ACC112 (cell line): ENCODE measurements around the gene RPL10A.

Experiments
- H2AFZ ChIP-seq: fragments of 200-600 bp; sonication (generic); one replicate; pipeline ENCODE4 v1.6.0; 2017; ENCODE audit warnings: antibody characterized with exemption, low read length; ENCODE audit not compliant: unreplicated experiment
- H3K27ac ChIP-seq: fragments of 200-600 bp; sonication (generic); 2 replicates; pipeline ENCODE4 v1.5.1; 2014; ENCODE audit warnings: low read depth, mild to moderate bottlenecking, antibody characterized with exemption, low read length, moderate library complexity
- H3K27me3 ChIP-seq: fragments of 200-600 bp; sonication (generic); 2 replicates; pipeline ENCODE4 v1.6.1; 2014; ENCODE audit warnings: mild to moderate bottlenecking, antibody characterized with exemption, low read length, moderate library complexity, mixed read lengths; ENCODE audit not compliant: insufficient read depth
- H3K36me3 ChIP-seq: fragments of 200-600 bp; sonication (generic); 2 replicates; pipeline ENCODE4 v1.6.1; 2016; ENCODE audit warnings: mild to moderate bottlenecking, antibody characterized with exemption, low read length, moderate library complexity, mixed read lengths; ENCODE audit not compliant: insufficient read depth
- H3K4me1 ChIP-seq: fragments of 200-600 bp; sonication (generic); one replicate; pipeline ENCODE4 v1.6.1; 2016; ENCODE audit warnings: low read length, mixed read lengths; ENCODE audit not compliant: insufficient read depth, unreplicated experiment, control insufficient read depth
- H3K4me3 ChIP-seq: fragments of 200-600 bp; sonication (generic); 2 replicates; pipeline ENCODE4 v1.5.1; 2014; ENCODE audit warnings: mild to moderate bottlenecking, low read depth, low read length
- H3K79me2 ChIP-seq: fragments of 200-600 bp; sonication (generic); one replicate; pipeline ENCODE4 v1.6.0; 2016; ENCODE audit warnings: low read length; ENCODE audit not compliant: control insufficient read depth, unreplicated experiment, insufficient read depth

Gene RPL10A

DNA sequence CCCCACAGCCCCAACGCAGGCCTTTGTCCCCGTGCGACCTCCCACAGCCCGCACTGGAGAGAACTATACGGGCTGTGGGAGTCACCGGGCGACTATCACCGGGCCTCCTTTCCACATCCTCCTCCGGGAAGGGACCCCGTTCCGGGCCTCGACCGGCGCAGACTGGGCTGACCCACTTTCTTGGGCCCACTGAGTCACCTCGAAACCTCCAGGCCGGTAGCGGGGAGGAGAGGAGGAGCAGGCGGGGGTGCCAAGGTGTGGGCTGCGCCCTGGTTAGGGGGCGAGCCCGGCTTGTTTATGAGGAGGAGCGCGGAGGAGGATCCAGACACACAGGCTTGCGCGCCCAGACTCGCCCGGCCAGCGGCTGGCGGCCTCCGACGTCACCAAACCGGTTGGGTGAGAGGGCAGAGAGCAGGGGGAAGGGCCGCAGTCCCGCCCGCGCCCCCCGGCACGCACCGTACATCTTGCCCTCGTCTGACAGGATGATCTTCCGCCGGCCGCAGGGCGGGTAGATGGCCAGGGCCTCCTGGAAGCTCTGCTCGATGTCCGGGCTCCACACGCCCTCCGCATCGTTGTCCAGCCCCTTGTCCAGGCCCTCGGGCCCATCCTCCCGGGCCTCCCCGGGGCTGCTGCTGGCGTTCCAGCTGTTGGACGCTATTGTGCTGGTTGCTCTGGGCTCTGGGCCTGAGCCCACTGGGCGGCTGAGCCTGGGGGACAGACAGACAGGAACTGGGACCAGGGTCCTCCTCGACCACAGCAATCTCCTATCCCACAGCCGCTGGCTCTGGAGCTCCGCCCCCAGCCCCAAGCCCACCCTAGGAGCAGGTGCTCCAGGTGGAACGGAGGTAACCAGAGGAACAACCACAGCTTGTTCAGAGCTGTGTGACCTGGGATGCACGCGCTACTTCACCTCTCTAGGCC is 18.1 kb downstream of the RPL10A start:
- Histone ChIP-seq H3K36me3 (no peaks in the 10 kb centered on the region), H3K4me3 (peak overlapping the region; percentile 58), H2AFZ (peak overlapping the region; percentile 69), H3K79me2 (peaks cover 29% of the 10 kb centered on the region), H3K27ac (peak overlapping the region; percentile 76), H3K27me3 (no peaks in the 10 kb centered on the region), H3K4me1 (peaks cover 51% of the 10 kb centered on the region)

DNA sequence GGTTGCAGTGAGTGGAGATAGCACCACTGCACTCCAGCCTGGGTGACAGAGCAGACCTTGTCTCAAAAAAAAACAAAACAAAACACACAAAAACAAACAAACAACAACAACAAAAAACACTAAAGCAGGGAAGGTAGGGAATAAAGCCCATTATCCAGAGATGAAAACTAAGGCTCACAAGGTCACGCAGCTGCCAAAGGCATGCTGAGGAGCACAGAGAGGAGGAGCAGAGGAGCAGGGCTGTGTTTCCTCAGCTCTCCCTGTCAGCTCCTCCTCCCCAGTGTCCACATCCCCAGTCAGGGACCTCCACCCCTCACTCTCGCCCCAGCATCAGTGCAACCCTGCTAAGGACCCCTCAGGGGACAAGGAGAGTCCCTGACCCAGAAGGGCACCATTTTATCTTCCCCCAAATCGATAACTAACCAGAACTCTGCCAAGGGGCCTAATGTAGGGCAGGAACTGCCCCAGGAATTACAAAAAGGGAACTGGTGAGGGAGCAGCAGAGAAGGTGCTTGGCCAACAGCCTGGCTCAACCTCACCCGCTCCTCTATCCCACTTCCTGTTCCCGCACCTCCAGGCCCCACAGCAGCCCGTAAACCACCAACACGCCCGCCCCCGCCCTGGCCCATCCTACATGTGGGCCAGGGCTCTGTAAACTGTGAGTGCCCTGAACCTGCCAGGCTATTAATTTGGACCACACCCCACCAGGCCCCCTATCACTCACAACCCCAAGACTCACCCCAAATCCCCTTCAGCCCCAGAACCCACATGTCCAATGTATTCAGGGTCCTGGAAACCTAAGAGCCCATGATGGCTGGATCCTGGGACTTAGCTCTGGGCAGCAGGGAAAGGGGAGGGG is 19.7 kb downstream of the RPL10A start:
- peaks cover 54% of the 10 kb centered on the region for H3K4me1 ChIP-seq
- no peak overlapping the region for H3K4me3 ChIP-seq
- 0 out of 2 replicates have a peak overlapping the region, but pooled peaks have one; percentile 7 for H3K27ac ChIP-seq
- no peak overlapping the region for H2AFZ ChIP-seq
- H3K36me3 ChIP-seq = no peaks in the 10 kb centered on the region
- no peaks in the 10 kb centered on the region for H3K27me3 ChIP-seq
- H3K79me2 ChIP-seq = peaks cover 43% of the 10 kb centered on the region

- peaks cover 49% of the 10 kb centered on the region for H3K79me2 ChIP-seq
- H3K27ac ChIP-seq = 0 out of 2 replicates have a peak overlapping the region, but pooled peaks have one; percentile 7
- H3K27me3 ChIP-seq = no peaks in the 10 kb centered on the region
- no peaks in the 10 kb centered on the region for H3K36me3 ChIP-seq
- no peak overlapping the region for H2AFZ ChIP-seq
- H3K4me1 ChIP-seq = peaks cover 54% of the 10 kb centered on the region
- no peak overlapping the region for H3K4me3 ChIP-seq
These were observed 20.3 kb downstream of the RPL10A start for GRCh38 chr6:35488517-35488862.

DNA sequence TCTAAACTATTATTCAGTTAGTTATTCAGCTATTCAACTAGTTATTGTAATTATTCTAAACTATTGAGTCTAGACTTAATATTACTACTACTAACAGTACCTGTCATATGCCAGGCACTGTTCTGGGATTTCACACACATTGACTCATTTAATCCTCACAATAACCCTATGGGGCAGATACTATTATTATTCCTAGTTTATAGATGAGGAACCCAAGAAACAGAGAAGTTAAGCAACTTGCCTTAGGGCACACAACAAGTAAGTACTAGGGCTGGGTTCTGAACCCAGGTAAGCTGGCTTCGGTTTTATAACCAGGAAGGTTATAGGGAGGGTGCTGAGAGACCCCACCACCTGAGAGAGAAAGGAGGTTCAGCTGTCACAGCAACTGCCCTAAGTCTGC is 20.9 kb downstream of the RPL10A start:
- Histone ChIP-seq H3K27ac (no peak overlapping the region), H2AFZ (no peak overlapping the region), H3K36me3 (no peaks in the 10 kb centered on the region), H3K79me2 (peaks cover 55% of the 10 kb centered on the region), H3K27me3 (no peaks in the 10 kb centered on the region), H3K4me3 (no peak overlapping the region), H3K4me1 (peaks cover 60% of the 10 kb centered on the region)

- peaks cover 65% of the 10 kb centered on the region for H3K79me2 ChIP-seq
- peaks cover 62% of the 10 kb centered on the region for H3K4me1 ChIP-seq
- H3K36me3 ChIP-seq = no peaks in the 10 kb centered on the region
- no peak overlapping the region for H3K27ac ChIP-seq
- no peak overlapping the region for H2AFZ ChIP-seq
- H3K27me3 ChIP-seq = no peaks in the 10 kb centered on the region
- no peak overlapping the region; the same call in 1 of the 2 replicates for H3K4me3 ChIP-seq
These were observed 22.0 kb downstream of the RPL10A start for GRCh38 chr6:35489995-35490791.

GRCh38 chr6:35490821-35491557 is 22.8 kb downstream of the RPL10A start:
- Histone ChIP-seq H3K36me3 (no peaks in the 10 kb centered on the region), H3K79me2 (peaks cover 69% of the 10 kb centered on the region), H3K4me1 (peaks cover 58% of the 10 kb centered on the region), H3K27ac (no peak overlapping the region), H2AFZ (no peak overlapping the region), H3K27me3 (no peaks in the 10 kb centered on the region), H3K4me3 (no peak overlapping the region)

DNA sequence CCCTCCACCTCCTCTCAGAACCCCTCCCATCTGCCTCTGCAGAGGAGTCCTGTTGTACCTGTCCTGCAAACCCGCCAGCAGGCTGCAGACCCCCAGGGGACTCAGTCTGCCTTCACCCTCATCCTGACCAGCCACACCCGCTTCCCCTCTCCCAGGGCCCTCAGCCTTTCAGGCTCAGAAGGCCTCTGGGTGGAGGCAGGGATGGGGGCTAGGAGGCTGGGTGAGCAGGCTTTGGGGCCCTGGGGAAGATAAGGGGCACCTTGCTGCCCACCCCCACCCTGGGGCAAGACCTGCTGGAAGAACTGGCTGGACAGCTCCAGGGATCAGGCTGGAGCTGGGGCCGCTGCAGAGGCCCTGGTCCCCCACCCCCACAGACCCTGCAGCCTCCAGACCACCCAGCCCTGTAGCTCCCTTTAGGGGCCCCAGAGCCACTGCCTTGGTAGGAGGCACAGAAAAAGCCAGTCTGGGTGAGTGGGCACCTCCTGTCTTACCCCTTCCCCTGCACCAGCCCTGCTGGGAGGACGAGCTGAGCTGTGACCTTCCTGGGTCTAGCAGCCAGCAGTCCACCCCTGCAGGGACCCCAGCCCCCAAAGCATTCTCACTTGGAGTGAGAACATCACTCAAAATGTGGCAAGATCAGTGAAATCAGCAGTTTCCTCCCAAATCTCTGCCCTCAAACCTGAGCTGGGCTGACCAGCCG is 23.5 kb downstream of the RPL10A start:
- Histone ChIP-seq H3K27ac (no peak overlapping the region), H3K79me2 (peaks cover 67% of the 10 kb centered on the region), H3K36me3 (no peaks in the 10 kb centered on the region), H2AFZ (no peak overlapping the region), H3K4me3 (no peak overlapping the region), H3K4me1 (peaks cover 51% of the 10 kb centered on the region), H3K27me3 (no peaks in the 10 kb centered on the region)

GRCh38 chr6:35492258-35492973 is 24.2 kb downstream of the RPL10A start:
- H3K79me2 ChIP-seq = peaks cover 61% of the 10 kb centered on the region
- no peaks in the 10 kb centered on the region for H3K27me3 ChIP-seq
- H2AFZ ChIP-seq = no peak overlapping the region
- H3K36me3 ChIP-seq = no peaks in the 10 kb centered on the region
- peaks cover 46% of the 10 kb centered on the region for H3K4me1 ChIP-seq
- no peak overlapping the region for H3K4me3 ChIP-seq
- no peak overlapping the region for H3K27ac ChIP-seq

DNA sequence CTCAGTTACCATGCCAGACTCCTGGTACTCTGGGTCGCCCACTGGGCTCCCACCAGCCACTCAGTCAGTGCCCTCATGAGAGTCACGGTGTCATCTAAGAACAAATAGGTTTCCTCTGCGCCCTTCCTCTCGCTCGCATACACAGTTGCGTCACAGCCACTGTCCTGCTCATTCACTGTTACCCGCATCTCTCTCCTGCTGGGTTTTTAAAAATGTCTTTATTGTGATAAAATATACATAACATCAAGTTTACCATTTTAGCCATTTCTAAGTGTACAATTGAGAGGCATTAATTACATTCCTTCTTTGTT is 24.7 kb downstream of the RPL10A start:
- Histone ChIP-seq H3K79me2 (peaks cover 58% of the 10 kb centered on the region), H2AFZ (no peak overlapping the region), H3K27me3 (no peaks in the 10 kb centered on the region), H3K27ac (no peak overlapping the region), H3K4me3 (no peak overlapping the region), H3K36me3 (no peaks in the 10 kb centered on the region), H3K4me1 (peaks cover 42% of the 10 kb centered on the region)
